ENCODE data around the gene LOXL3.
A peak's percentile ranks its signal among the peaks of the same experiment; 100 is the strongest.

The LOXL3 gene

GRCh38 chr2:74551530-74551929 lies 2.2 kb downstream of the LOXL3 start:
- no peak for DNase-seq

- no peak for DNase-seq
Observed at GRCh38 chr2:74550231-74550630, 3.5 kb downstream of the LOXL3 start.

- peak; percentile 69 for DNase-seq
Observed at GRCh38 chr2:74548900-74549826, 4.6 kb downstream of the LOXL3 start.

GRCh38 chr2:74548285-74548899 lies 5.3 kb downstream of the LOXL3 start:
- peak; percentile 49 for DNase-seq

- DNase-seq: no peak
Observed at GRCh38 chr2:74546004-74546403, 7.7 kb downstream of the LOXL3 start.

GRCh38 chr2:74544634-74545033 lies 9.1 kb downstream of the LOXL3 start:
- DNase-seq: no peak

- no peak for DNase-seq
Observed at GRCh38 chr2:74542978-74543377, 10.8 kb downstream of the LOXL3 start.

- no peak for DNase-seq
Observed at GRCh38 chr2:74540291-74540690, 13.5 kb downstream of the LOXL3 start.

GRCh38 chr2:74538881-74539339 lies 14.8 kb downstream of the LOXL3 start:
- no peak for DNase-seq

- DNase-seq: no peak
Observed at GRCh38 chr2:74537140-74537539, 16.6 kb downstream of the LOXL3 start.

GRCh38 chr2:74536166-74536950 lies 17.4 kb downstream of the LOXL3 start:
- DNase-seq: no peak

GRCh38 chr2:74535440-74535965 lies 18.2 kb downstream of the LOXL3 start:
- DNase-seq: no peak

- DNase-seq: no peak
Observed at GRCh38 chr2:74534411-74534810, 19.3 kb downstream of the LOXL3 start.

- DNase-seq: no peak
Observed at GRCh38 chr2:74533464-74533863, 20.3 kb downstream of the LOXL3 start.

GRCh38 chr2:74532222-74532621 lies 21.5 kb downstream of the LOXL3 start:
- DNase-seq: no peak

GRCh38 chr2:74531666-74532065 lies 22.1 kb downstream of the LOXL3 start:
- DNase-seq: no peak

- peak; percentile 25 for DNase-seq
Observed at GRCh38 chr2:74530239-74531187, 23.2 kb downstream of the LOXL3 start.

- peak; percentile 98 for DNase-seq
Observed at GRCh38 chr2:74529357-74530238, 24.1 kb downstream of the LOXL3 start, which contains the start of the genes AUP1 and HTRA2. Gene AUP1 (minus strand): TSS chr2:74529706. CDS start chr2:74529629, 77 bp downstream. Gene HTRA2 (plus strand): TSS chr2:74529933. CDS start chr2:74530007, 74 bp downstream.

- DNase-seq: no peak
Observed at GRCh38 chr2:74528600-74529356, 25.0 kb downstream of the LOXL3 start.

GRCh38 chr2:74527741-74528140 lies 26.0 kb downstream of the LOXL3 start:
- DNase-seq: no peak

Measured in COR-L47 (cell line).